MCF 10A (cell line): Measurements from ENCODE around the gene NTRK2. TPM values are rescaled to one million over a fixed set of nuclear protein-coding genes. Genes with fewer than 3 reads are reported as not detected.

Experiments used
- BruUV-seq: library from RNA; stranded (reverse); fragments of 400-500 nt; replicated peaks from 2 replicates; lab custom pipeline; 2021; lab: Mats Ljungman, UMichigan
- CTCF ChIA-PET: fragments of 300-600 bp; sonication (Branson Sonifier 250); formaldehyde crosslinking; extraction: SDS; loops from one replicate; lab custom pipeline; 2021; ENCODE audit warnings: antibody characterized with exemption, inconsistent platforms; lab: Yijun Ruan, JAX
- POLR2A ChIA-PET: fragments of 300-600, 350-650 bp; sonication (Branson Sonifier 250); formaldehyde crosslinking; extraction: SDS; loops from one replicate; lab custom pipeline; 2020; ENCODE audit warnings: antibody characterized with exemption, inconsistent platforms; lab: Yijun Ruan, JAX
- DNase-seq: peaks from one replicate; pipeline ENCODE4 v3.0.0-alpha.2; 2018; ENCODE audit not compliant: unreplicated experiment
- H3K27ac Mint-ChIP-seq: one replicate; pipeline ENCODE4 v1.8.0; 2022; ENCODE audit warnings: mild to moderate bottlenecking, low read depth, mixed read lengths; ENCODE audit not compliant: unreplicated experiment
- H3K27me3 Mint-ChIP-seq: one replicate; pipeline ENCODE4 v1.8.0; 2022; ENCODE audit warnings: mixed read lengths; ENCODE audit not compliant: insufficient read depth, unreplicated experiment
- H3K36me3 Mint-ChIP-seq: one replicate; pipeline ENCODE4 v1.8.0; 2022; ENCODE audit warnings: mild to moderate bottlenecking, moderate library complexity, mixed read lengths; ENCODE audit not compliant: insufficient read depth, unreplicated experiment
- H3K4me1 Mint-ChIP-seq: one replicate; pipeline ENCODE4 v1.8.0; 2022; ENCODE audit warnings: mixed read lengths; ENCODE audit not compliant: insufficient read depth, unreplicated experiment
- H3K4me3 Mint-ChIP-seq: one replicate; pipeline ENCODE4 v1.8.0; 2022; ENCODE audit warnings: mild to moderate bottlenecking, moderate library complexity, mixed read lengths; ENCODE audit not compliant: unreplicated experiment
- H3K9me3 Mint-ChIP-seq: one replicate; pipeline ENCODE4 v1.8.0; 2022; ENCODE audit warnings: mixed read lengths; ENCODE audit not compliant: unreplicated experiment
- intact Hi-C: fragments of 100-400 bp; cut with micrococcal nuclease; formaldehyde crosslinking; loops from 2 replicates; pipeline ENCODE4 v1.14.1; 2022
- total RNA-seq: library from RNA; stranded (reverse); gene quantifications from 2 replicates; pipeline ENCODE4 v1.2.3, GENCODE V29; 2022
- TF ChIP-seq, protein P1 (sequence below): fragments of 200-600 bp; IDR thresholded peaks from one replicate; pipeline ENCODE4 v1.8.0; 2022; ENCODE audit warnings: antibody characterized with exemption, mild to moderate bottlenecking; ENCODE audit not compliant: unreplicated experiment

Gene NTRK2
- total RNA-seq, 1 experiment from 2014 or later: not detected

DNA sequence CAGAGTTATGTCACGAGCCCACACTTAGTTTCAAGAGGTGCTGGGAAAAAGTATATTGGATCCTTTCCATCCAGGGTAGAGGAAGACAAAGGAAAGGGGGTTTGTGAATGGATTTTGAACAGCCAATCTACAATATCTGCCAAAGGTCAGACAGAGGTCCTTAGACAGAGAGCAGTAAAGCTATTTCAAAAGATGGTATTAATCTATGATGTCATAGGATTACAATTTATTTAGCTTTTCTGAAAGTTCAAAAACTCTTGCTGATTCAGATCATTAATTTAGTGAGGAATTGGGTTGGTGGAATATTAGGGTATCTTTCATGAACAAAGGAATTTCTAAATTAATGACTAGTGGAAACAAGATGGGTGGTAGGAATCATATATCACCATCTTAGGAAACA, 126.9 kb downstream of the NTRK2 start:
- CTCF ChIA-PET: interaction anchor here (0.7 to 0.8 kb wide), 2 partner anchors 99 to 815 kb away, joined by 3 read pairs; no protein-coding TSS in a partner anchor
- H3K27me3 Mint-ChIP-seq: no peaks in the 10 kb centered on the region
- POLR2A ChIA-PET: no interaction called here

DNA sequence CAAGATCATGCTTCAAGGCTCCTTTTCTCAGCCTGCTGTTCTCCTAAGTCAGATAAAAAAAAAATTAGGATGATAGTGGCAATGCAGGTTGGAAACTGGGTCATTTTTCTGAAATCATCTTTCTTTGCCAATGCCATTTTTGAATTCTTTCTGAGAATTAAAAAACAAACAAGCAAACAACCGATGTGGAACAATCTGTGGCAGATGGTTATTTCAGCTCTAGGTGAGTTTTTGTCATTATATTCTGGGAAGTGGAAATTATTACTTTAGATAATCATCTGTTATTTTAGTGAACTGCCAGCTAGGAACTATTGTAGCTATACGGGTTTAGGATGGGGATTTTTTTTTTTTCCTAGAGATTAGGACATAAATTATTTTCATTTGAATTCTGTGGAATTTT, 129.7 kb downstream of the NTRK2 start:
- ChIA-PET POLR2A (interaction anchor here (0.5 kb wide), 1 partner anchor 34 kb away, joined by 3 read pairs; no protein-coding TSS in a partner anchor), CTCF (interaction anchor here (0.5 to 0.7 kb wide), 2 partner anchors 13 to 459 kb away, joined by 3 to 4 read pairs; no protein-coding TSS in a partner anchor)
- no peak for DNase-seq
- Mint-ChIP-seq H3K36me3 (no peaks in the 10 kb centered on the region), H3K9me3 (no peaks in the 10 kb centered on the region), H3K27ac (no peak overlapping the region), H3K27me3 (no peaks in the 10 kb centered on the region), H3K4me3 (no peak overlapping the region), H3K4me1 (no peaks in the 10 kb centered on the region)
- TF ChIP-seq, protein P1, sequence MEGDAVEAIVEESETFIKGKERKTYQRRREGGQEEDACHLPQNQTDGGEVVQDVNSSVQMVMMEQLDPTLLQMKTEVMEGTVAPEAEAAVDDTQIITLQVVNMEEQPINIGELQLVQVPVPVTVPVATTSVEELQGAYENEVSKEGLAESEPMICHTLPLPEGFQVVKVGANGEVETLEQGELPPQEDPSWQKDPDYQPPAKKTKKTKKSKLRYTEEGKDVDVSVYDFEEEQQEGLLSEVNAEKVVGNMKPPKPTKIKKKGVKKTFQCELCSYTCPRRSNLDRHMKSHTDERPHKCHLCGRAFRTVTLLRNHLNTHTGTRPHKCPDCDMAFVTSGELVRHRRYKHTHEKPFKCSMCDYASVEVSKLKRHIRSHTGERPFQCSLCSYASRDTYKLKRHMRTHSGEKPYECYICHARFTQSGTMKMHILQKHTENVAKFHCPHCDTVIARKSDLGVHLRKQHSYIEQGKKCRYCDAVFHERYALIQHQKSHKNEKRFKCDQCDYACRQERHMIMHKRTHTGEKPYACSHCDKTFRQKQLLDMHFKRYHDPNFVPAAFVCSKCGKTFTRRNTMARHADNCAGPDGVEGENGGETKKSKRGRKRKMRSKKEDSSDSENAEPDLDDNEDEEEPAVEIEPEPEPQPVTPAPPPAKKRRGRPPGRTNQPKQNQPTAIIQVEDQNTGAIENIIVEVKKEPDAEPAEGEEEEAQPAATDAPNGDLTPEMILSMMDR: no peak
- BruUV-seq: no TSS peak
- intact Hi-C loops: no loop called here

More for the DNA sequence above, 126.9 kb downstream of the NTRK2 start:
- Mint-ChIP-seq H3K4me3 (no peak overlapping the region), H3K9me3 (no peaks in the 10 kb centered on the region), H3K36me3 (no peaks in the 10 kb centered on the region), H3K4me1 (peaks cover 5% of the 10 kb centered on the region), H3K27ac (no peak overlapping the region)
- BruUV-seq: no TSS peak
- no peak for DNase-seq
- TF ChIP-seq, protein P1: no peak
- intact Hi-C loops: no loop called here

DNA sequence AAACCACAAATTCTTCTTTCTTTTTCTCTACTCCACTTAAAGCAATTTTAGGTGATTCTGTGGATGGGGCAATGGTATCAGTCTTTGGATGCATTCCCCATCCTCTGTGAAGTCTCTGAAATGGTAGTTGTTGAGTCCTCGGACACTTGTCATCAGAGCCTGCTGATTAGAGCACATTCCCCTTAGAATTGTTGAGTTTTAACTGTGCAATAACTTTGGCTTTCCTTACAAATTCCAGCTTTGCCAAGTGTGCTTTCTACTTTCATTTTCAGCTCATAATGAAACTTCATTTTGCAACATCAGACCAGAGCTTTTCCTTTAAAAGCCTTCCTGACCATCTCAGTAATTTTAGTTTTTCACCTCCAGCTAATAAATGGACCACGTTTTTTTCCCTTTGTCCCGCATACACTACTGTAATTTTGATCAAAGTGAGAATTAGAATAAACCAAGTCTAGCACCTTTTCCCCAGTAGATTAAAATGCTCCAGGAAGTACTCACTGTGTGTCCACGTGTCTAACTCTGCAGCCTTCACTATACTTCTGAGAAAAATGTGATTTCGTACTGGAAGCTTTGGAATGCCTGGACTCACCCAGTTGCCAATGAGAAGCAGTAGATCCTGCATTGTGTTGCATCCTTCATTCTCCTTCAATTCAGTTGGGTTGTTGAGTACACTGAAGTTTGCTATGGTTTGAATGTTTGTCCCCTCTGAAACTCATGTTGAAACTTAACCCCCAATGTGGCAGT, 135.6 kb downstream of the NTRK2 start:
- H3K27ac Mint-ChIP-seq: no peak overlapping the region
- intact Hi-C loops: no loop called here
- DNase-seq: no peak
- H3K4me1 Mint-ChIP-seq: peaks cover 5% of the 10 kb centered on the region
- POLR2A ChIA-PET: interaction anchor here (0.6 kb wide), 1 partner anchor 144 kb away, joined by 3 read pairs; no protein-coding TSS in a partner anchor
- H3K9me3 Mint-ChIP-seq: no peaks in the 10 kb centered on the region
- BruUV-seq: no TSS peak
- no peaks in the 10 kb centered on the region for H3K36me3 Mint-ChIP-seq
- CTCF ChIA-PET: interaction anchor here (0.6 kb wide), 1 partner anchor 39 kb away, joined by 4 read pairs; no protein-coding TSS in a partner anchor
- H3K4me3 Mint-ChIP-seq: no peak overlapping the region
- H3K27me3 Mint-ChIP-seq: no peaks in the 10 kb centered on the region
- TF ChIP-seq, protein P1: no peak

DNA sequence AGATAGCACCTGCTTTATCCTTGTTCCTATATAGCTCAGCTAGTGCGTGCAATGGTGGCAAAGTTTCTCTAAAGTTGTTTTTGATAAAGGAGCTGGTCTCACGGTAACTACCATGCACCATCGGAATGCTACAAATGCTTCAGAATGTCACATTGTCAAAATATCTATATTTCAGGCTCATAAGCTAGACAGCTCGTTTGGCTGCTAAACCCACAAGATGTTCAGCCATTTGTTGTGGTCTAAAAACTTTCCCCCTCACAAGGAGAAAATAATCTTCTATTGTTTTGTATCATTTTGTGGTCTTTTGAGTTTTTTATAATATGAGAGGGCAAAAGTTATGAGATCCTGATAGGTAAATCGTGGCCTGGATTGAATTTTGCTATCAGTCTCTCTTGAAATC, 137.9 kb downstream of the NTRK2 start:
- H3K4me1 Mint-ChIP-seq: peaks cover 5% of the 10 kb centered on the region
- DNase-seq: no peak
- H3K27me3 Mint-ChIP-seq: no peaks in the 10 kb centered on the region
- H3K36me3 Mint-ChIP-seq: no peaks in the 10 kb centered on the region
- BruUV-seq: no TSS peak
- TF ChIP-seq, protein P1: no peak
- H3K27ac Mint-ChIP-seq: no peak overlapping the region
- CTCF ChIA-PET: interaction anchor here (0.7 kb wide), 1 partner anchor 355 kb away, joined by 3 read pairs; no protein-coding TSS in a partner anchor
- no peaks in the 10 kb centered on the region for H3K9me3 Mint-ChIP-seq
- POLR2A ChIA-PET: no interaction called here
- intact Hi-C loops: no loop called here
- H3K4me3 Mint-ChIP-seq: no peak overlapping the region
